ENCODE data around the gene HTR3D. TPM values are rescaled to one million over a fixed set of nuclear protein-coding genes. Genes with fewer than 3 reads are reported as not detected.
"Not testable (repeated sequence)": the region's sequence is repeated elsewhere in the genome, so short reads cannot be mapped to it uniquely, and the experiment has no call there.

HTR3D gene
- polyA plus RNA-seq, 1 donor (not counting 4 experiments of a cell fraction or from before 2014, with no cell fraction given): not detected

DNA sequence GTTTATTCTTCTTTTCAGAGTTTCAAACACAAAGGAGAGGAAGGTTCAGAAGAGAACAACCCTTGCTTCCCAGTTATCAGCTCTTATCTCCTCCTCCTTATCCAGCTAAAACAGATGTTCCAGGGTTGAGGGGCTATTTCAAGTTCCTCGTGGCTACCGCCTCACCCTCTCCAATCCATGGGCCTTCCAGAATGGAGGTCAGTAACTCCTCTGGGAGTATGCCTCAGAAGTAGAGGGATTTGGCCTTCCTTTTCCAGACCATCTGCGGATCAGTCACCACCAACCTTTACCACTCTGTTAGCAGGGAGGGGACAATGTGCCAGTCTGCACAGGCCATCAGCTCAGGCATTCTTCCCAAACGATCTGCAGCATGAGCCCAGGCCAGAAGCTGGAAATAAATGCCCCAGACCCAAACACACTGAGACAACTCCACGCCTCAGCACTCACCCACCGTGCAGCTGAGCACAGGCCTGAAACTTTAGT lies 36.1 kb downstream of the HTR3D start:
- Histone ChIP-seq H3K9me1 (ENCODE audit: control insufficient read depth, extremely low read depth, insufficient read depth, low read length) (no peaks in the 10 kb centered on the region), H3K4me3 (ENCODE audit: control insufficient read depth in 2 of 3, extremely low read depth in 1 of 3, insufficient read depth in 2 of 3, low read depth in 1 of 3, low read length in 3 of 3) (no peak overlapping the region), H3K27ac (ENCODE audit: control insufficient read depth, insufficient read depth, low read length) (no peak overlapping the region), H3K4me2 (ENCODE audit: control insufficient read depth, extremely low read depth, insufficient read depth, low read depth, low read length) (no peak overlapping the region), H3K9ac (ENCODE audit: control insufficient read depth, extremely low read depth, insufficient read depth, low read length) (no peak overlapping the region), H3K79me2 (ENCODE audit: control insufficient read depth, insufficient read depth, low read length) (no peaks in the 10 kb centered on the region), H3K27me3 (ENCODE audit: control insufficient read depth, extremely low read depth, insufficient read depth, low read length) (no peaks in the 10 kb centered on the region), H3K4me1 (ENCODE audit: control insufficient read depth, extremely low read depth, insufficient read depth, low read length) (no peaks in the 10 kb centered on the region), H2AFZ (ENCODE audit: control insufficient read depth, low read length) (no peak overlapping the region), H4K20me1 (ENCODE audit: control insufficient read depth, extremely low read depth, insufficient read depth, low read length) (no peaks in the 10 kb centered on the region), H3K9me3 (ENCODE audit: control insufficient read depth, low read depth, low read length) (no peaks in the 10 kb centered on the region), H3K36me3 (ENCODE audit: control insufficient read depth in 2 of 2, extremely low read depth in 1 of 2, insufficient read depth in 2 of 2, low read length in 2 of 2) (no peaks in the 10 kb centered on the region)
- no peak for FAIRE-seq
- TF ChIP-seq, protein P1, sequence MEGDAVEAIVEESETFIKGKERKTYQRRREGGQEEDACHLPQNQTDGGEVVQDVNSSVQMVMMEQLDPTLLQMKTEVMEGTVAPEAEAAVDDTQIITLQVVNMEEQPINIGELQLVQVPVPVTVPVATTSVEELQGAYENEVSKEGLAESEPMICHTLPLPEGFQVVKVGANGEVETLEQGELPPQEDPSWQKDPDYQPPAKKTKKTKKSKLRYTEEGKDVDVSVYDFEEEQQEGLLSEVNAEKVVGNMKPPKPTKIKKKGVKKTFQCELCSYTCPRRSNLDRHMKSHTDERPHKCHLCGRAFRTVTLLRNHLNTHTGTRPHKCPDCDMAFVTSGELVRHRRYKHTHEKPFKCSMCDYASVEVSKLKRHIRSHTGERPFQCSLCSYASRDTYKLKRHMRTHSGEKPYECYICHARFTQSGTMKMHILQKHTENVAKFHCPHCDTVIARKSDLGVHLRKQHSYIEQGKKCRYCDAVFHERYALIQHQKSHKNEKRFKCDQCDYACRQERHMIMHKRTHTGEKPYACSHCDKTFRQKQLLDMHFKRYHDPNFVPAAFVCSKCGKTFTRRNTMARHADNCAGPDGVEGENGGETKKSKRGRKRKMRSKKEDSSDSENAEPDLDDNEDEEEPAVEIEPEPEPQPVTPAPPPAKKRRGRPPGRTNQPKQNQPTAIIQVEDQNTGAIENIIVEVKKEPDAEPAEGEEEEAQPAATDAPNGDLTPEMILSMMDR (optimal IDR thresholded peaks at IDR 0.05 in 1 of 3, IDR thresholded peaks at IDR 0.05 in 1 of 3, conservative IDR thresholded peaks at IDR 0.05 in 1 of 3; ENCODE audit: extremely low read depth in 1 of 3, insufficient read depth in 2 of 3, low read length in 3 of 3): no peak
- TF ChIP-seq EZH2 (IDR thresholded peaks at IDR 0.05; ENCODE audit: low read length): no peak
- dilution Hi-C loops (cut with MboI; ENCODE audit: extremely low pct_ligation_motif_present, low sequenced_read_pairs): no loop called here
- DNase-seq (ENCODE audit: low read depth, low spot score): no peak

DNA sequence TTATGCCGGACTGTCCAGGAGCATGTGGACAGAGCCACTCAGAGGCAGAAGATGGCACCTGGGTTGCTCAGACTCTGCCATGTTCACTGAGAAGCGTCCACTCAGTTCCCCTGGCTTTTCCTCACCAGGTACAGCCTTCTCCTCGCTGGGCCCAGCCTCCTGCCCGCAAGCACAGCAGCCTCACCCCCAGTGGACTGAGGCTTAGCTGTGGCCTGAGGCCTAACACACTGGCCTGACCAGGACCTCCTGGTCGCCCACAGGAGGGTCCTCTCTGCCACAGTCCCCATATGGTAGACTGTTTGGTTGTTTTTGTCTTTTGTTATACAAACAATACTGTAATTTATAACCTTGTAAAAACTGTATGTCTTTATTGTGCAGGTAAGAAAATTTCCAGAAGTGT lies 36.8 kb downstream of the HTR3D start:
- DNase-seq (ENCODE audit: low read depth, low spot score) (no peak), FAIRE-seq (no peak)
- Histone ChIP-seq H3K4me1 (ENCODE audit: control insufficient read depth, extremely low read depth, insufficient read depth, low read length) (no peaks in the 10 kb centered on the region), H3K9me3 (ENCODE audit: control insufficient read depth, low read depth, low read length) (no peaks in the 10 kb centered on the region), H3K9me1 (ENCODE audit: control insufficient read depth, extremely low read depth, insufficient read depth, low read length) (no peaks in the 10 kb centered on the region), H3K4me3 (ENCODE audit: control insufficient read depth in 2 of 3, extremely low read depth in 1 of 3, insufficient read depth in 2 of 3, low read depth in 1 of 3, low read length in 3 of 3) (no peak overlapping the region), H3K9ac (ENCODE audit: control insufficient read depth, extremely low read depth, insufficient read depth, low read length) (no peak overlapping the region), H3K79me2 (ENCODE audit: control insufficient read depth, insufficient read depth, low read length) (no peaks in the 10 kb centered on the region), H4K20me1 (ENCODE audit: control insufficient read depth, extremely low read depth, insufficient read depth, low read length) (no peaks in the 10 kb centered on the region), H3K27ac (ENCODE audit: control insufficient read depth, insufficient read depth, low read length) (no peak overlapping the region), H3K4me2 (ENCODE audit: control insufficient read depth, extremely low read depth, insufficient read depth, low read depth, low read length) (no peak overlapping the region), H3K36me3 (ENCODE audit: control insufficient read depth in 2 of 2, extremely low read depth in 1 of 2, insufficient read depth in 2 of 2, low read length in 2 of 2) (no peaks in the 10 kb centered on the region), H3K27me3 (ENCODE audit: control insufficient read depth, extremely low read depth, insufficient read depth, low read length) (no peaks in the 10 kb centered on the region), H2AFZ (ENCODE audit: control insufficient read depth, low read length) (no peak overlapping the region)
- dilution Hi-C loops (cut with MboI; ENCODE audit: extremely low pct_ligation_motif_present, low sequenced_read_pairs): no loop called here
- TF ChIP-seq, protein P1 (optimal IDR thresholded peaks at IDR 0.05 in 1 of 3, IDR thresholded peaks at IDR 0.05 in 1 of 3, conservative IDR thresholded peaks at IDR 0.05 in 1 of 3; ENCODE audit: extremely low read depth in 1 of 3, insufficient read depth in 2 of 3, low read length in 3 of 3): no peak
- no peak for TF ChIP-seq EZH2 (IDR thresholded peaks at IDR 0.05; ENCODE audit: low read length)

DNA sequence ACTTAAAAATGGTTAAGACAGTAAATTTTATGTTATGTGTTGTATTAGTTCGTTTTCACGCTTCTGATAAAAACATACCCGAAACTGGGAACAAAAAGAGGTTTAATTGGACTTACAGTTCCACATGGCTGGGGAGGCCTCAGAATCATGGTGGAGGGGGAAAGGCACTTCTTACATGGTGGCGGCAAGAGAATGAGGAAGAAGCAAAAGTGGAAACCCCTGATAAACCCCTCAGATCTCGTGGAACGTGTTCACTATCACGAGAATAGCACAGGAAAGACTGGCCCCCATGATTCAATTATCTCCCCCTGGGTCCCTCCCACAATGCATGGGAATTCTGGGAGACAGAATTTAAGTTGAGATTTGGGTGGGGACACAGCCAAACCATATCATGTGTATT lies 39.6 kb downstream of the HTR3D start:
- H3K27me3 ChIP-seq (ENCODE audit: control insufficient read depth, extremely low read depth, insufficient read depth, low read length): not testable (repeated sequence)

More for the DNA sequence above, 39.6 kb downstream of the HTR3D start:
- H3K27ac ChIP-seq (ENCODE audit: control insufficient read depth, insufficient read depth, low read length); DNase-seq (ENCODE audit: low read depth, low spot score); FAIRE-seq; H3K79me2 ChIP-seq (ENCODE audit: control insufficient read depth, insufficient read depth, low read length); H3K36me3 ChIP-seq (ENCODE audit: control insufficient read depth in 2 of 2, extremely low read depth in 1 of 2, insufficient read depth in 2 of 2, low read length in 2 of 2); H3K9ac ChIP-seq (ENCODE audit: control insufficient read depth, extremely low read depth, insufficient read depth, low read length); dilution Hi-C loops (cut with MboI; ENCODE audit: extremely low pct_ligation_motif_present, low sequenced_read_pairs); H3K9me1 ChIP-seq (ENCODE audit: control insufficient read depth, extremely low read depth, insufficient read depth, low read length); H3K4me2 ChIP-seq (ENCODE audit: control insufficient read depth, extremely low read depth, insufficient read depth, low read depth, low read length); H4K20me1 ChIP-seq (ENCODE audit: control insufficient read depth, extremely low read depth, insufficient read depth, low read length); H2AFZ ChIP-seq (ENCODE audit: control insufficient read depth, low read length); H3K9me3 ChIP-seq (ENCODE audit: control insufficient read depth, low read depth, low read length); H3K4me1 ChIP-seq (ENCODE audit: control insufficient read depth, extremely low read depth, insufficient read depth, low read length); H3K4me3 ChIP-seq (ENCODE audit: control insufficient read depth in 2 of 3, extremely low read depth in 1 of 3, insufficient read depth in 2 of 3, low read depth in 1 of 3, low read length in 3 of 3): not testable (repeated sequence)

Data from keratinocyte (primary cell).